Dedifferentiated amniotic fluid mesenchymal stem cell (primary cell): ENCODE data around the gene REXO1.
"Not testable (repeated sequence)": the region's sequence is repeated elsewhere in the genome, so short reads cannot be mapped to it uniquely, and the experiment has no call there.

Source experiments
- DNase-seq: peaks from one replicate; pipeline ENCODE4 v3.0.0-alpha.2; 2016; ENCODE audit errors: extremely low spot score

Gene REXO1, protein sequence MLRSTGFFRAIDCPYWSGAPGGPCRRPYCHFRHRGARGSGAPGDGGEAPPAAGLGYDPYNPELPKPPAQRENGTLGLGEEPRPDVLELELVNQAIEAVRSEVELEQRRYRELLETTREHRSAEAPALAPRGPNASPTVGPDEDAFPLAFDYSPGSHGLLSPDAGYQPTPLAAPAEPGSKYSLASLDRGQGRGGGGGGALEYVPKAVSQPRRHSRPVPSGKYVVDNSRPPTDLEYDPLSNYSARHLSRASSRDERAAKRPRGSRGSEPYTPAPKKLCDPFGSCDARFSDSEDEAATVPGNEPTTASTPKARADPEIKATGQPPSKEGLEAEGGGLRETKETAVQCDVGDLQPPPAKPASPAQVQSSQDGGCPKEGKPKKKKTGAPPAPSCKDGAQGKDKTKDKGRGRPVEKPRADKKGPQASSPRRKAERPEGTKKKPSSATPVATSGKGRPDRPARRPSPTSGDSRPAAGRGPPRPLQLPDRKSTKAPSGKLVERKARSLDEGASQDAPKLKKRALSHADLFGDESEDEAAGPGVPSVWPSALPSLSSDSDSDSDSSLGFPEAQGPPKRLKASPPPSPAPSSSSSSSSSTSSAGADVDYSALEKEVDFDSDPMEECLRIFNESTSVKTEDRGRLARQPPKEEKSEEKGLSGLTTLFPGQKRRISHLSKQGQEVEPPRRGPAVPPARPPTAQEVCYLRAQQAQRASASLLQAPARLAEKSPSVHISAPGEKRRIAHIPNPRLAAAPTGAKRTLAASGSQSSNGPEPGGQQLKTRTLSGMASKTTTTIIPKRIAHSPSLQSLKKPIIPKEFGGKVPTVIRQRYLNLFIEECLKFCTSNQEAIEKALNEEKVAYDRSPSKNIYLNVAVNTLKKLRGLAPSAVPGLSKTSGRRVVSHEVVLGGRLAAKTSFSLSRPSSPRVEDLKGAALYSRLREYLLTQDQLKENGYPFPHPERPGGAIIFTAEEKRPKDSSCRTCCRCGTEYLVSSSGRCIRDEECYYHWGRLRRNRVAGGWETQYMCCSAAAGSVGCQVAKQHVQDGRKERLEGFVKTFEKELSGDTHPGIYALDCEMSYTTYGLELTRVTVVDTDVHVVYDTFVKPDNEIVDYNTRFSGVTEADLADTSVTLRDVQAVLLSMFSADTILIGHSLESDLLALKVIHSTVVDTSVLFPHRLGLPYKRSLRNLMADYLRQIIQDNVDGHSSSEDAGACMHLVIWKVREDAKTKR

DNA sequence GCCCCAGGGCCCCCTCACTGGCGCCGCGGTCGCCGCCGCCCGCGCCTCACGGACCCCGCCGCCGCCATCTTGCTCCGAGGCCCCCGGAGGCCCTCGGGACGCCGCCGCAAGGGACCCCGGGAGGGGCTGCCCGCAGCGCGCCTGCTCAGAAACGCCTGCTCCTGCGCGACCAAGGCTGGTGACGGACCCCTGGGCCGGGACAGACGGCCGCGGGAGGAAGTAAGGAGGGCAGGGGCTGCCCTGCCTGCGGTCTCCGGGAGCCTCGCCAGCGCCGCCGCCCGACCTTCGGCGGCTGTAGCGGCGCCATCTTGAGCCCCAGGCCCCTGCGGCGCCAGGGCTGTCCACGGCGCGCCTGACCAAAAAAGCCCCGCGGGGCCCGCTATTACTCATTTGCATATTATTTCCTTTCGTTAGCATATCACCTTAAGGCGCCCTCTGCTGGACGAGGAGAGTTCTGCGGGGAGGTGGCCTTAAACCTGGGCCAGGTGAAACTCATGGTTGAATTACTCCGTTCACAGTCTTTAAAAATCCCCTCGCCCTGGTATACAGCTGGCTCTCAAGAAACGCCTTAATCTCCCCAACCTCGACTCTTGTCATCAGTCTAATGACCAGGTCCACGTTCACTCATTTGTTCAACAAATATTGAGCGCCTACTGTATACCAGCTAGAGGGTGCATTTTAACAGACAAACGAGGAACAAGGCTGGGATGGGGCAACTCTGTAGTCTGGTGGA, at the start of gene REXO1:
TSS of gene REXO1 (minus strand) at position 85 of the 733 bp plus-strand sequence. CDS start 125 bp downstream, outside the sequence.
- DNase-seq = peak; percentile 88

DNA sequence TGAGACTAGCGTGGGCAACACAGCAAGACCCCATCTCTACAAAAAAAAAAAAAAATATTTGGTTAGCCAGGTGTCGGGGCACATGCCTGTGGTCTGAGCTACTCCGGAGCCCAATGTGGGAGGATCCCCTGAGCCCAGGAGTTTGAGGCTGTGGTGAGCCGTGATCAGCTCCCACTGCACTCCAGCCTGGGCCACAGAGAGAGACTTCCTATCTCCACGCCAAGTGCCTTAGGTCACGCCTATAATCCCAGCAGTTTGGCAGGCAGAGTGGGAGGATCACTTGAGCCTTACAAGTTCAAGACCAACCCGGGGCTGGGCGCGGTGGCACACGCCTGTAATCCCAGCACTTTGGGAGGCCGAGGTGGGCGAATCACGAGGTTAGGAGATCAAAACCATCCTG, 48.2 kb upstream of the REXO1 start:
- no peak for DNase-seq

DNA sequence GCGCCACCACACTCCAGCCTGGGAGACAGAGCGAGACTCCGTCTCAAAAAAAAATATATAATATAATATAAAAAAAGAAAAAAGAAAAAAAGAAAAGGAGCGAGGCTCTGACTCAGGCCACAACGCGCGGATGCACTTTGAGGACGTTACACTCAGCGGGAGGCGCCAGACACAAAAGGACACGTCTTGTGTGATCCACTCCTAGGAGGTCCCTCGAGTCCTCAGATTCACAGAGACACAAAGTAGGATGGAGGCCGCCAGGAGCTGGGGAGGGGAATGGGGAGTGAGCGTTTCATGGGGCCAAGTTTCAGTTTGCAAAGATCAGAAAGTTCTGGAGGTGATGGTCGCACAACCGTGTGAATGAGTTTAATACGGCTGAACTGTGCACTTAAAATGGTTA, 45.5 kb upstream of the REXO1 start:
- no peak for DNase-seq

DNA sequence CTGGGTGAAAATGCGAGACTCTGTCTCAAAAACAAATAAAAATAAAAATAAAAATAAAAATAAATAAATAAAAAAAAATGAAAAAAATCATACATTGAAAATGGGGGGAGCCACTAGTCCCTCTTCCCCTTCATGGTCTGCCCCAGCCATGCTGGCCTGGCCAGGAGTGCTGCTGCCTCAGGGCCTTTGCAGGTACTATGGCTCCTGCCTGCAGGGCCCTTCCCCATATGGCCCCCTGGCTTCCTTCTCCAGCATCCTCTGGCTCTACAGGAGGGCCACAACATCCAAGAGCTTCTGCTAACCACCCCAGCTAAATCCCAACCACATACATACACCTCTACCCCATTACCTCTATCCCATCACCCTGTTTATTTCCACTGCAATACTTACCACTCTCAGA, 41.6 kb upstream of the REXO1 start:
- no peak for DNase-seq

DNA sequence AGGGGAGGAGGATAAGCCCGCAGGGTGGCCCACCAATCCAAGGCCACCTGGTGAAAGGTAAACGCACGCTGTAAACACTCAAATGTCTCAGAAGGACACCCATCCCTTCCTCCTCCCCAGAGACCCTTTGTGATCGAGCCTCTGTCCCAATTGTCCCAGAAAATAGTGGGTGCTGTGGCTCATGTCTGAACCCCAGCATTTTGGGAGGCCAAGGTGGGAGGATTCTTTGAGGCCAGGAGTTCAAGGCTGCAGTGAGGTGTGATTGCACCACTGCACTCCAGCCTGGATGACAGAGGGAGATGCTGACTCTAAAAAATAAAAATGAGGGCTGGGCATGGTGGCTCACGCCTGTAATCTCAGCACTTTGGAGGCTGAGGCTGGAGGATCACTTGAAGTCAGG, 40.1 kb upstream of the REXO1 start:
- DNase-seq = no peak

DNA sequence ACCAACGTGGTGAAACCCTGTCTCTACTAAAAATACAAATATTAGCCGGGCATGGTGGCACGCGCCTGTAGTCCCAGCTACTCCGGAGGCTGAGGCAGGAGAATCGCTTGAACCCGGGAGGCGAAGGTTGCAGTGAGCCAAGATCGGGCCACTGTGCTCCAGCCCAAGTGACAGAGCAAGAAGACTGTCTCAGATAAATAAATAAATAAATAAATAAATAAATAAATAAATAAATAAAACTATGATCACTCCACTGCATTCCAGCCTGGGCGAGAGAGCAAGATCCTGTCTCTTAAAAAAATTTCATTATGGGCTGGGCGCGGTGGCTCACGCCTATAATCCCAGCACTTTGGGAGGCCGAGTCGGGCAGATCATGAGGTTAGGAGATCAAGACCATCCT, 38.1 kb upstream of the REXO1 start:
- not testable (repeated sequence) for DNase-seq

DNA sequence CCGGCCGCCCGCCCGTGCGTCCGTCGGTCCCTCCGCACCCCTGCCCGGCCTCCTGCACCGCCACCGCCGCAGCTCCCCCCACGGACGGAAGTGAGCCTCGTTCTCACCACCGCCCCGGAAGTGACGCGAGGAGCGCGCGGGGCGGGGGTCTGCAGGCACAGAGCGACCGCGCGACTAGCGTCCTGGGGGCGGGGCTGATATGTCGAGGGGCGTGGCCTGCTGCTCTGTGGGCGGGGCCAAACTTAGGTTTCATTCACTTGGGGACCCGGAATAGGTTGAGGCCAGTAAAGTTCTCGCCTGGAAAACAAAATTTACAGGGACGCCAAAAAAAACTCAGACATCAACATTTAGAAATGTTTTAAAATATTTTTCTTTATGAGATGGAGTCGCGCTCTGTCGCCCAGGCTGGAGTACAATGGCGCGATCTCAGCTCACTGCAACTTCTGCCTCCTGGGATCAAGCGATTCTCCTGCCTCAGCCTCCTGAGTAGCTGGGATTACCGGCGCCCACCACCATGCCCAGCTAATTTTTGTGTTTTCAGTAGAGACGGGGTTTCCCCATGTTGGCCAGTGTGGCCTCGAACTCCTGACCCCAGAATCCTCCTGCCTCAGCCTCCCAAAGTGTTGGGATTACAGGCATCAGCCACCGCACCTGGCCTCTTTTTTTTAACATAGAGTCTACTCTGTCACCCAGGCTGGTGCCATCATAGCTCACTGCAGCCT, 37.3 kb upstream of the REXO1 start, which contains the start of gene ABHD17A:
TSS of gene ABHD17A (minus strand) at position 99 of the 722 bp plus-strand sequence. CDS start 3,930 bp downstream, outside the sequence.
- DNase-seq = peak; percentile 89

DNA sequence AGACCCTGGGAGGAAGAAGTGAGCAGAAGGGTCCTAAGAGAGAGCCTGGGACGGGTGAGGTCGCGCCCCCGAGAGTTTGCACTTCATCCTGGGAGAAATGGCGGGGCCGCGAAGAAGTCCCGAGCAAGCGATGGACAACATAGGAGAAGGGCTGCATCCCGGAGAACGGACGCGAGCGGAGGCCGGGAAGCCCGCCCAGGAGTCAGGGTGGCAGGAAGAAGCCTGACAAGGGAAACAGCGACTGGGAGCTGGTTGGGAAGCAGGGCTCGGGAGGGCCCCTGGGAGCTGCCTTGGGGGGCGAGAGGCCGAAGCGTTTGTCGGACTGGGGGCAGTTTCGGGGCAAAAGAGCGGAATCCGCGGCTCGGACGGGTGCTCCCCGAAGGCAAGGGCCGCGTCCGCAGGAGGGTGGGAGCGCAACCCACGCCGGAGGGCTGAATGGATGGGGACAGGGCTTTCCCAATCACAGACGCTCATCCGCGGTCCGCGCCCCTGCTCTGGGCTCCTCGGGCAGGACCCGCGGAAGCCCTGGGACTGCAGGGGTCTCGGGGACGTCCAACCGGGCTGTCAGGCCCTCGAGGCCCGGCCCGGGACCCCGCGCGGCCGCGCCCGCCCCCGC, 36.5 kb upstream of the REXO1 start:
- DNase-seq = no peak

DNA sequence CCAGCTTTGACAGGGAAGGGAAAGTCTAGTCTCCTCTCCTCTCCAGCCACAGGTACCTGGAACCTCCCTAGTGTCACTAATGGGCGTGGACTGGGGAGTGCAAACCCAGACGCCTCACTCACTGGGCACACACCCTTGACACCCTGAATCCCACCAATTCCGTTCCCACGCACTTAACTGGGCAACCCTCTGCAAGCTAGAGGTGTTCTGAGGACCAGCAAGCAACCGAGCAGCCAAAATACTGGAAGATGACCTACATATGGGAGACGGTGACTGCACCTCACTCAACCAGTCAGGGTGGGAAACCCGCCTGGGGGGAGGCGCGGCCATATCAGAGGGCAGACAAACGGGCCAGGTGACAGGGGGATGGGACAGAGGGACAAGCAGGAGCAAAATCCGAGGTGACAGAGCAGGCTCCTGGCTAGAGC, 36.0 kb upstream of the REXO1 start:
- DNase-seq = no peak

DNA sequence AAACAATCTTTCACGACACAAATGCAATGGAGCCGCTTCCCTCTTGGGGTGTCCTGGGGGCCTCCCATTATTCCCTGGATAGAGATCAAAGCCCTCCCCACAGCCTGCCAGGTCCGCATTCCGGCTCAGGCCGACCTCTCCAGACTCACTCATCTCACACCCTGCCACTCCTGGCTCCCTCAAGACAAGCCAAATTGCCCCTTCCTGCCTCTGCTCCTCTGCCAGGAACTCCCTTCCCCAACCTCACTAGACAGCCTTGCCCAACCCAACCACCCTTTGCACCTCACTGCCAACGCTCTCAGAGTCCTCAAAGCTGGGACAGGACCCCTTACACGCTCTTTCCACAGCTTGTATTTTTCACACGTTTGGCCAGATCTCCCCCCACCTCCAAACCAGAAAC, 35.5 kb upstream of the REXO1 start:
- DNase-seq = no peak

DNA sequence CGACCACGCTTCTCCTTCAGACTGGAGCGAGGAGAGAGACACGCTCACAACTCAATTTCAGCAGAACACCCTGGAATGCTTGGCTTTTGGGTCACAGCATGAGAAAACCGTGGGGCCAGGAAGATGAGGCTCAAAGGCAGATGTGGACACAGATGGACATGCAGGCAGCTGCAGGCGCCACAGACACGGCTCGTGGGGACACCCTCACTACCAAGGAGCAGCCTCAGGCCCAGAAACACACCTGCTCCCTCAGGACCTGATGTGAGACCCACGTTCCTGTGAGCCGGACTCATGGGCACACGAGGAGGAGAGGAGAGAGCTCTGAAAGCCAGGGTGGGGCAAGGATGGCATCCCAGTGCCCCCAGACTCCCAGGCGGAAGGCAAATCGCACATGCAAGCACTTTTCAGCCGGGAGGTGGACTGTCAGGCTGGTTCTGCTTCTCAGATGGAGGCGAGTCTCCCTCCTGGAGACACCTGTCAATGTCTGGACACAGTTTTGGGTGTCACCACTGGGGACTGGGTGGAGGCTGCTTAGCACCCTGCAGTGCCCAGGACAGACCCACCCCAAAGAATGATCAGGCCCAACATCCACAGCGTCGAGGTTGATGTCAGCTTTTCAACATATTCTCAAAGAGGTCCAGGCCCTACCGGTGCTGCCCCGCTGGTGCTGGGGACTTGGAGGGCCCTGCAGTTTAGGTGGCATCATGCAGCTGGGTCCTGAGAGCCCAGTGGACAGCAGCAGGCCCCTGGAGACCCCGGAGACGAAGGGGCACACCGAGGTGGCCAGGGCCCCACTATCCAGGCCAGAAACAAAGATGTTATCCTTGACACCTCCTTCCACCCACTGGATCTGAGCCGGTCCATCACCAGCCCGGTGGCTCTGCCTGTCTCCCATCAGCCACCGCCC, 34.8 kb upstream of the REXO1 start:
- DNase-seq = no peak

DNA sequence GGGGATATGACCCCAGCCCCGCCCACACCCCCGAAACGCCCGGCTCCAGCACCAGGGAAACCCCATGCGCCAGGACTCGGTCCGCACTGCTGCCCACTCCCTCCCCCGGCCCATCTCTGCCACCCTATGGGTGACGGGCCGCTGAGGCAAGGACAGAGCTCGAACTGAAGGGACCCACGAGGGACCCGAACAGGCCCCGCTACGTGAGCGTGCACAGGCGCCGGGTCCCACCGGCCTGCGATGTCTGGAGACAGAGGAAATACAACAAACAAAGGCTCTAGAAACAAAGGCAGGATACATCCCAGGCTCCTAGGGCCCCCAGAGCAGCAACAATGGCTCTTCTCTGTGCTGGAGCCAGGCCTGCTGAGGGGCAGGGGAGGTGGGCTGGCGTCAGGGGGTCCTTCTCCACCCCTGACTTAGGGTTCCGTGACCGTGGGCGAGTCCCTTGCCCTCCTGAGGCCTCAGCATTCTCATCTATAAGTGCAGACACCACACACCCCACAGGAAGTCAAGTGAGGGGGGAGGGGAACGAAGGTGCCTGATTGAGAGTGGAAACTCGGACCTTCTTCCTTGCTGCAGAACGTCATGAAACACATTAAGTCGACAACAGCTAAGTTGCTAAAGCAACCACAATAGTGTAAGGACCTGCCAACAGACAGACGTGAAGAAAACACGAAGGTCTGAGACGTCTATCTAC, 34.0 kb upstream of the REXO1 start:
- no peak for DNase-seq

DNA sequence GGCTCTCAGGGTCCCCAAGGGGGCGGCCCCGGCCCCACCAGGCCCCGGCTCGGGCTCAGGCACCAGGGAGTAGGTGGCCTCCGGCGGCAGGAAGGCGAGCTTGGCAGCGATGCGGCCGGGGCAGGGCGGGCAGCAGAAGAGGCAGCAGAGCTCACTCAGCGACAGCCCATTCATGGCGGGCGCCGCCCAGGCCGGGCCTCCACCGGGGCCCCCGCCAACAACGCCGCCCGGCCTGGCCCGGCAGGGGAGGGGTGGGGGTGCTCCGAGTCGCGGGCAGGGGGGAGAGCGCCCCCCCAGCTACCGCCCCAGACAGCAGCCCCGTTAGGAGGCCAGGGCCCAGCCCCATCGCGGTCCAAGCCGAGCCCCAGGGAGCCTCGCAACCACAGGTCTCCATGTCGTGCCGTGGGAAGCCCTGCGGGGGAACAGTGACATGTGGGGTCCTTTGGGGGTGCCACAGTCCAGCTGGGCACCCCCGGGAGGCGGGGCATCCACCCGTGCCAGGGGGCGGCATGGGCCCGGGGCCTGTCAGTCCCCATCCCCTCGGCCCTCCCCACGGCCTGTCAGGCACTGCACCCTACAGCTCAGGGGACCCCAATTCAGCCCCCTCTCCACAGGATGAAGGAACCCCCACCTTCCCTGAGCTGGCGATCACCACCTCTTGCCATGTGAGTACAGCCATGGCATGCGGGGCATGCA, 33.3 kb upstream of the REXO1 start:
- DNase-seq = not testable (repeated sequence)

DNA sequence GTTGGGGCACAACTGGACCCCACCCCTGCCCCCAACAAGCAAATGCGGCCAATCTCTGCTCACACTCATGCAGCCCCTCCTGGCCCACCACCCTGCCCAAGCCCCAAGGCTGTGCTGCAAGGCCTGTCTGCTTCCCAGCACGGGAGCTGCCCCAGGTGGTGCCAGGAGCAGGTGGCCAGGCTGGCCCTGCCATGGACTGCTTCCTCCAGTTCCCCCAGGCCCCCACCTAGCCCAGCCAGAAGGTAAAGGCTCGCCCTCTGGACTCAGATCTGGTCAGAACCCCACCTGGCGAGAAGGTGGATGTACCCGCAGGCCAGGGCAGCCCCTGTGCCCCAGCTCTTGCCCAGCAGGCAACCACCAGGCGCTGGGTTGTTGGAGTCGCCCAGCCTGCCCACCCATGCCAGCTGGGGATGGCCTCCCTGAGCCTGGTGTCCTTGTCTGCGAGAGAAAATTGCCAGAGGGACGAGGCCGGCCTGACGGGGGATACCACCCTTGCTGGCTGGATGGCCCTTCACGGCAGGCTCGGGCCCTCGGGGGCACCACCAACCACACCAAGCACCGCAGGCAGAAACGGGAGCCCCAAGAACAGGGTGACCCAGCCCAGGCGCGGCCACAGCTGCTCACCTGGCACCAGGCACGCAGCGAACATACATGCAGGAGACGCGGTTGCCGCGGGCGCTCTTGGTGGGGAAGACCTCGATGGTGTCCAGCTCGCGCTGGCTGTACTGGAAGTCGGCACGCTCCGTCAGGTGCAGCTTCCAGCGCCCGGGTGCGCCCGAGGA, 32.5 kb upstream of the REXO1 start:
- DNase-seq = no peak

DNA sequence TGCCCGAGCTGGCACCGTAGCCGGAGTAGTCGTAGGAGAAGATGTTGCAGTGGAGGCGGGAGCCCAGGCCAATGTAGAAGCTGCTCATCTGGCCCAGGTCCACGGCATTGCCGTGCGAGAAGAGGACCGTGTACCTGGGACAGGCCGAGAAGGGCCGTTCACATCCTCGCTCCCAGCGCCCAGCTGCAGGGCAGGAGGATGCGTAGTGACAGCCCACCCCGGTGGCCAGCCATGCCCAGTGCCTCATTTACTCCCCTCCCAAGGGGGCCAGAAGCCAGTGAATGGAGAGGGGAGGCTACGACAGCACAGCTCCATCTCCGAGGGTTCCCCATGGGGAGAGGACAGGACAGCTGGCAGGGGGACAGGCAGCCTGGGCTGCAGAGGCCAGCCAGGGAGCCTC, 31.7 kb upstream of the REXO1 start:
- DNase-seq = not testable (repeated sequence)

DNA sequence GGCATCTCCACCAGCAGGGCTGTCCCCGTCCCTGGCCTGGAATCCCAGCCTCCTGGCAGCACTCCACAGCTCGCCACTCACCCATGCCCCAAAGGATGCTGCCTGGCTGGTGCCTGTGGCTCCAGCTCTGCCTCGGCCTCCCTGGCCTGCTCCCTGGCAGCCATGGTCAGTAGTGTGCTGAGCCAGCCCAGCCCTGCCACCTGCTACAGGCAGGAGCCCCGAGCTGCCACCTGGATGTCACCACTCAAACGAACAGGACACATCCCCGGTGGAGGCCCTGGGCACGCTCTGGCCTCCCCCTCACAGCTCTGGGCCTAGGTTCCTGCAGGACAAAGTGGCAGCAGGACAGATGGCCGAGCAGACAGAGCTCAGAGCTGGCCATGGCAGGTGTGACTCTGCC, 30.3 kb upstream of the REXO1 start:
- not testable (repeated sequence) for DNase-seq

DNA sequence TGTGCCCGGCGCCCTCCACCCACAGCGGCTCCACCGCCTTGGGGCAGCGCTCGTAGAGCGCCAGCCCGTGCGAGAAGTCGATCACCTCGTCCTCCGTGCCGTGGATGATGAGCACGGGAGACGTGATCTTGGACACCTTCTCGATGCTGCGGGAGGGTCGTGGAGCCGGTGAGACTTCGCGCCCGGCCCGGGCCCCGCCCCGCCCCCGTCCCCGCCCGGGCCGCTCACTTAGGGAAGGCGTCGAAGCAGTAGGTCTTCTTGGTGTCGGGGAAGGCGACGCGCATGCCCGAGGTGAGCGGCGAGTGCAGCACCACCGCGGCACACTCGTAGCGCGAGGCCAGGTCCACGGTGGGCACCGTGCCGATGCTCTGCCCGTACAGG, 29.0 kb upstream of the REXO1 start:
- DNase-seq = not testable (repeated sequence)
